Adrenal gland (tissue), 12 donors: ENCODE results near the gene ELP1. TPM values are rescaled to one million over a fixed set of nuclear protein-coding genes. Genes with fewer than 3 reads are reported as not detected.

Experiments used
- DNase-seq, 7 donors: peaks; one replicate each; pipeline ENCODE4 v3.0.0-alpha.2; 2019 to 2020
- H3K27ac ChIP-seq, 5 donors: fragments of 200-600 bp; sonication (generic) in 4 of 5; 1 replicate in 3 of 5; 2 replicates in 2 of 5; pipeline versions ENCODE4 v1.5.1 to v1.8.0; 2016 to 2020; ENCODE audit warnings: mild to moderate bottlenecking in 1 of 5
- H3K27me3 ChIP-seq: fragments of 200-600 bp; 2 replicates; pipeline ENCODE4 v1.8.0; 2021
- H3K36me3 ChIP-seq, 2 donors: fragments of 200-600 bp; replicated peaks in 1 of 2; 1 replicate in 1 of 2; 2 replicates in 1 of 2; pipeline versions ENCODE4 v1.5.1 to v1.8.0; 2018 to 2022
- H3K4me1 ChIP-seq, 2 donors: fragments of 200-600 bp; replicated peaks in 1 of 2; 1 replicate in 1 of 2; 2 replicates in 1 of 2; pipeline versions ENCODE4 v1.5.1 to v1.8.0; 2018 to 2021
- H3K4me3 ChIP-seq, 4 donors: fragments of 200-600 bp; sonication (generic) in 3 of 4; one replicate each; pipeline ENCODE4 v1.5.1; 2016 to 2018
- H3K9me3 ChIP-seq, 3 donors: fragments of 200-600 bp; sonication (generic) in 1 of 3; replicated peaks in 1 of 3; 1 replicate in 2 of 3; 2 replicates in 1 of 3; pipeline versions ENCODE4 v1.5.1 to v1.8.0; 2016 to 2021
- POLR2A ChIP-seq, 2 donors: fragments of 450-650 bp; IDR thresholded peaks; one replicate each; pipeline ENCODE4 v1.6.1; 2017; ENCODE audit warnings: antibody characterized with exemption in 2 of 2, mild to moderate bottlenecking in 2 of 2, moderate library complexity in 1 of 2
- WGBS, 4 donors: extraction: QIAGEN DNeasy Blood & Tissue Kit in 2 of 4; methylation state at CpG; one replicate each; pipeline versions ENCODE4 v1.1.5 to v1.1.7; 2013 to 2017; 5-methylcytosine and 5-hydroxymethylcytosine counted together
- intact Hi-C, 2 donors: fragments of 100-400 bp; cut with DNase I; formaldehyde crosslinking; loops; one replicate each; pipeline versions ENCODE4 v1.14.1 to v1.15.0; 2022 to 2023
- polyA plus RNA-seq, 3 donors: library from polyadenylated mRNA; stranded (reverse); fragments of 200-250 nt in 2 of 3; fragments of 350-450 nt in 1 of 3; fragmentation: Illumina TruSeq in 1 of 3; extraction: RNeasy Lipid Tissue Mini Kit (QIAGEN cat#74804) in 1 of 3; gene quantifications; one replicate each; pipeline ENCODE4 v1.2.3, GENCODE V29; 2013 to 2014
- total RNA-seq, 9 donors: library from RNA; depleted of rRNA in 4 of 9; stranded (reverse); fragments of >200 nt in 4 of 9; fragments of 120-200 nt in 1 of 9; fragmentation: NEBNext Ultra II Directional in 1 of 9; extraction: Animal tissue kit (Norgen Biotek cat#: 25700) in 1 of 9; gene quantifications; one replicate each; pipeline versions ENCODE4 v1.1.0 to v1.2.4, GENCODE V29; 2013 to 2023
- TF ChIP-seq, protein P1 (sequence below), 6 experiments: fragments of 450-650 bp in 4 of 6; fragments of 200-600 bp in 2 of 6; sonication (generic) in 1 of 6; IDR thresholded peaks; 1 replicate in 5 of 6; 2 replicates in 1 of 6; pipeline versions ENCODE4 v1.5.1 to v1.8.0; 2016 to 2021; ENCODE audit warnings: antibody characterized with exemption in 6 of 6, mild to moderate bottlenecking in 2 of 6, moderate library complexity in 1 of 6
- donor health status: healthy with polysubstance abuse.
- donor health status: Bipolar disorder and iron deficiency.
- donor health status: DM: yes; HTN: yes; CAD: no.
- donor health status: DM: no; HTN: no; CAD: no.
- donor health status: DM: no; HTN: no; CAD: no.
- donor health status: DM: yes; HTN: yes; CAD: no.

Gene ELP1
- total and polyA plus RNA-seq, 12 donors = 54.3 to 768 (median 147) TPM

DNA sequence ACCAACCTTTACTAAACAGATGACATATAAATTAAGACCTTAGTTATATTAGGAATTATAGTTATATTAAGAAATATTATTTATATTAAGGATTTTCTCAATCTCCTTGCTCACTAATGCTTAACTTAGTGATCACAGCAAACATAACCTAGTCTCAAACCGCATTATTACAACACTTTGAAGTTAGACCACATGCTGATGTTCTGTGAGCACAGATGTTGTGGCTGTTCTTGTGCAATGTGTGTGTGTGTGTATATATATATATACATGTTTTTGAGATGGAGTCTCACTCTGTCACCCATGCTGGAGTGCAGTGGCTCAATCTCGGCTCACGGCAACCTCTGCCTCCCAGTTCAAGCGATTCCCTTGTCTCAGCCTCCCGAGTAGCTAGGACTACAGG is 20.5 kb downstream of the ELP1 start:
- TF ChIP-seq POLR2A (IDR thresholded peaks at IDR 0.05) = no peak
- TF ChIP-seq, protein P1, sequence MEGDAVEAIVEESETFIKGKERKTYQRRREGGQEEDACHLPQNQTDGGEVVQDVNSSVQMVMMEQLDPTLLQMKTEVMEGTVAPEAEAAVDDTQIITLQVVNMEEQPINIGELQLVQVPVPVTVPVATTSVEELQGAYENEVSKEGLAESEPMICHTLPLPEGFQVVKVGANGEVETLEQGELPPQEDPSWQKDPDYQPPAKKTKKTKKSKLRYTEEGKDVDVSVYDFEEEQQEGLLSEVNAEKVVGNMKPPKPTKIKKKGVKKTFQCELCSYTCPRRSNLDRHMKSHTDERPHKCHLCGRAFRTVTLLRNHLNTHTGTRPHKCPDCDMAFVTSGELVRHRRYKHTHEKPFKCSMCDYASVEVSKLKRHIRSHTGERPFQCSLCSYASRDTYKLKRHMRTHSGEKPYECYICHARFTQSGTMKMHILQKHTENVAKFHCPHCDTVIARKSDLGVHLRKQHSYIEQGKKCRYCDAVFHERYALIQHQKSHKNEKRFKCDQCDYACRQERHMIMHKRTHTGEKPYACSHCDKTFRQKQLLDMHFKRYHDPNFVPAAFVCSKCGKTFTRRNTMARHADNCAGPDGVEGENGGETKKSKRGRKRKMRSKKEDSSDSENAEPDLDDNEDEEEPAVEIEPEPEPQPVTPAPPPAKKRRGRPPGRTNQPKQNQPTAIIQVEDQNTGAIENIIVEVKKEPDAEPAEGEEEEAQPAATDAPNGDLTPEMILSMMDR (IDR thresholded peaks at IDR 0.05) = no peak
- Histone ChIP-seq H3K27me3 (no peaks in the 10 kb centered on the region), H3K9me3 (no peaks in the 10 kb centered on the region), H3K36me3 (peaks cover 0 to 91% of the 10 kb centered on the region in 2 donors), H3K27ac (no peak overlapping the region), H3K4me3 (no peak overlapping the region), H3K4me1 (no peaks in the 10 kb centered on the region)
- DNase-seq = no peak
- WGBS, 4 donors = 89 to 97% (median 97%) methylated on average over 5 of the region's 5 CpGs
- intact Hi-C loops = no loop called here

- TF ChIP-seq POLR2A (IDR thresholded peaks at IDR 0.05) = no peak
- TF ChIP-seq, protein P1 (IDR thresholded peaks at IDR 0.05) = no peak
- intact Hi-C loops = no loop called here
- no peak overlapping the region for H3K27ac ChIP-seq
- H3K4me1 ChIP-seq = no peaks in the 10 kb centered on the region
- H3K27me3 ChIP-seq = no peaks in the 10 kb centered on the region
- no peak overlapping the region for H3K4me3 ChIP-seq
- 22 to 41% (median 30%) methylated on average over 1 of the region's 1 CpG for WGBS, 4 donors
- H3K9me3 ChIP-seq = no peaks in the 10 kb centered on the region
- H3K36me3 ChIP-seq = peaks cover 0 to 91% of the 10 kb centered on the region in 2 donors
- no peak for DNase-seq
Observed at GRCh38 chr9:108911820-108912219, 22.1 kb downstream of the ELP1 start.

DNA sequence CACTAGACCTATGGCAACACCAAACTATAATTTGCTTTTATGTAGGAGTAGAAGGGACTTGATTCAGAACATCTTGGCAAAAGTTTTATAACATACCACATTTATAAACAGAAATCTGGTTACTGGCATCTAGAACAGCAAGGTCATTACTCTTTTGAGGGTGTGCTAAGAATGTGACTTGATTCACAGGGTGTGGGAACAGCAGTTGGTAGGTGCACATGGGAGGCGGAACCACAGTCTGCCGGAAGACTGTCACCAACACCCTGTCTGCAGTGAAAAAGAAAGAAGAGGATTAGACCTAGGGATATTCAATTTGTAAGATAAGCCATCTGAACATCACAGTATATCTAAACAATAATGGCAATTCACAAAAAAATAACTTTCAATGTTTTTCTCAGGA is 23.0 kb downstream of the ELP1 start:
- TF ChIP-seq, protein P1 (IDR thresholded peaks at IDR 0.05) = no peak
- no peak for TF ChIP-seq POLR2A (IDR thresholded peaks at IDR 0.05)
- no peaks in the 10 kb centered on the region for H3K4me1 ChIP-seq
- no peak overlapping the region for H3K27ac ChIP-seq
- intact Hi-C loops = no loop called here
- H3K36me3 ChIP-seq = peaks cover 0 to 89% of the 10 kb centered on the region in 2 donors
- no peaks in the 10 kb centered on the region for H3K27me3 ChIP-seq
- DNase-seq = no peak
- H3K9me3 ChIP-seq = no peaks in the 10 kb centered on the region
- H3K4me3 ChIP-seq = no peak overlapping the region
- 93 to 98% (median 98%) methylated on average over 2 of the region's 2 CpGs for WGBS, 4 donors

GRCh38 chr9:108910402-108910801 is 23.5 kb downstream of the ELP1 start:
- peaks cover 0 to 89% of the 10 kb centered on the region in 2 donors for H3K36me3 ChIP-seq

More at GRCh38 chr9:108910402-108910801, 23.5 kb downstream of the ELP1 start:
- no peak for DNase-seq
- Histone ChIP-seq H3K27me3 (no peaks in the 10 kb centered on the region), H3K4me3 (no peak overlapping the region), H3K4me1 (no peaks in the 10 kb centered on the region), H3K27ac (no peak overlapping the region), H3K9me3 (no peaks in the 10 kb centered on the region)
- TF ChIP-seq POLR2A (IDR thresholded peaks at IDR 0.05) = no peak
- TF ChIP-seq, protein P1 (IDR thresholded peaks at IDR 0.05) = no peak
- intact Hi-C loops = no loop called here
